Stomach (tissue), 9 donors: ENCODE results near the gene SARDH. TPM values are rescaled to one million over a fixed set of nuclear protein-coding genes. Genes with fewer than 3 reads are reported as not detected.

Experiments used
- DNase-seq, 2 donors: peaks; one replicate each; pipeline versions ENCODE4 v3.0.0 to v3.0.0-alpha.2; 2013 to 2019
- H3K27ac ChIP-seq, 5 donors: fragments of 200-600 bp in 4 of 5; sonication (generic) in 4 of 5; one replicate each; pipeline ENCODE4 v1.5.1; 2013 to 2019; ENCODE audit warnings: mild to moderate bottlenecking in 1 of 5, moderate library complexity in 1 of 5
- H3K27me3 ChIP-seq, 3 donors: fragments of 200-600 bp; sonication (generic); one replicate each; pipeline ENCODE4 v1.5.1; 2017 to 2019; ENCODE audit warnings: mixed run types in 1 of 3
- H3K36me3 ChIP-seq, 4 donors: fragments of 200-600 bp; sonication (generic); 1 replicate in 3 of 4; 2 replicates in 1 of 4; pipeline ENCODE4 v1.5.1; 2016 to 2019
- H3K4me1 ChIP-seq, 4 donors: fragments of 200-600 bp; sonication (generic); one replicate each; pipeline ENCODE4 v1.5.1; 2016 to 2019
- H3K4me3 ChIP-seq, 4 donors: fragments of 200-600 bp; sonication (generic) in 3 of 4; one replicate each; pipeline ENCODE4 v1.5.1; 2016 to 2019; ENCODE audit warnings: mild to moderate bottlenecking in 1 of 4
- H3K9me3 ChIP-seq, 4 donors: fragments of 200-600 bp; sonication (generic); one replicate each; pipeline ENCODE4 v1.5.1; 2016 to 2019
- EP300 ChIP-seq: sonication (generic); formaldehyde crosslinking; IDR thresholded peaks from one replicate; pipeline ENCODE4 v1.6.1; 2017; ENCODE audit warnings: antibody characterized with exemption
- POLR2A ChIP-seq, 4 donors: fragments of 450-650 bp; IDR thresholded peaks; one replicate each; pipeline ENCODE4 v1.6.1; 2016; ENCODE audit warnings: antibody characterized with exemption in 4 of 4, control low read depth in 2 of 4, mild to moderate bottlenecking in 1 of 4, moderate library complexity in 1 of 4
- POLR2AphosphoS5 ChIP-seq, 3 donors: sonication (generic); formaldehyde crosslinking; IDR thresholded peaks; one replicate each; pipeline ENCODE4 v1.6.1; 2016; ENCODE audit warnings: antibody characterized with exemption in 3 of 3
- WGBS, 5 donors: extraction: QIAGEN DNeasy Blood & Tissue Kit in 3 of 5; methylation state at CpG; one replicate each; pipeline versions ENCODE4 v1.1.5 to v1.1.7; 2013 to 2018; 5-methylcytosine and 5-hydroxymethylcytosine counted together
- intact Hi-C: fragments of 100-400 bp; cut with DNase I; formaldehyde crosslinking; loops from one replicate; pipeline ENCODE4 v1.15.1; 2023; ENCODE audit warnings: low total_unique reads
- polyA plus RNA-seq, 3 donors: library from polyadenylated mRNA; stranded (reverse); fragments of 200-250 nt; gene quantifications; one replicate each; pipeline ENCODE4 v1.2.3, GENCODE V29; 2013
- total RNA-seq, 5 donors: library from RNA; depleted of rRNA; stranded (reverse); fragments of >200 nt; gene quantifications; one replicate each; pipeline versions ENCODE4 v1.1.0 to v1.2.3, GENCODE V29; 2014 to 2016
- TF ChIP-seq, protein P1 (sequence below), 7 experiments: fragments of 450-650 bp in 4 of 7; fragments of 200-600 bp in 3 of 7; sonication (generic) in 3 of 7; IDR thresholded peaks; one replicate each; pipeline ENCODE4 v1.5.1; 2016 to 2019; ENCODE audit warnings: antibody characterized with exemption in 7 of 7, control low read depth in 2 of 7, mild to moderate bottlenecking in 1 of 7
- donor health status: healthy with polysubstance abuse.
- donor health status: Bipolar disorder and iron deficiency.
- donor health status: healthy.

Gene SARDH
- total and polyA plus RNA-seq, 8 donors: 0.76 to 15.2 (median 2.6) TPM; not detected in 1

- Histone ChIP-seq H3K9me3 (no peaks in the 10 kb centered on the region), H3K4me3 (no peak overlapping the region), H3K36me3 (no peaks in the 10 kb centered on the region), H3K27ac (peak overlapping the region in 3 of 5 donors; percentile 61 to 68 (median 64)), H3K4me1 (peaks cover 0 to 21% (median 12%) of the 10 kb centered on the region in 4 donors), H3K27me3 (no peaks in the 10 kb centered on the region)
- TF ChIP-seq EP300 (no peak), POLR2AphosphoS5 (IDR thresholded peaks at IDR 0.05) (no peak)
- TF ChIP-seq, protein P1, sequence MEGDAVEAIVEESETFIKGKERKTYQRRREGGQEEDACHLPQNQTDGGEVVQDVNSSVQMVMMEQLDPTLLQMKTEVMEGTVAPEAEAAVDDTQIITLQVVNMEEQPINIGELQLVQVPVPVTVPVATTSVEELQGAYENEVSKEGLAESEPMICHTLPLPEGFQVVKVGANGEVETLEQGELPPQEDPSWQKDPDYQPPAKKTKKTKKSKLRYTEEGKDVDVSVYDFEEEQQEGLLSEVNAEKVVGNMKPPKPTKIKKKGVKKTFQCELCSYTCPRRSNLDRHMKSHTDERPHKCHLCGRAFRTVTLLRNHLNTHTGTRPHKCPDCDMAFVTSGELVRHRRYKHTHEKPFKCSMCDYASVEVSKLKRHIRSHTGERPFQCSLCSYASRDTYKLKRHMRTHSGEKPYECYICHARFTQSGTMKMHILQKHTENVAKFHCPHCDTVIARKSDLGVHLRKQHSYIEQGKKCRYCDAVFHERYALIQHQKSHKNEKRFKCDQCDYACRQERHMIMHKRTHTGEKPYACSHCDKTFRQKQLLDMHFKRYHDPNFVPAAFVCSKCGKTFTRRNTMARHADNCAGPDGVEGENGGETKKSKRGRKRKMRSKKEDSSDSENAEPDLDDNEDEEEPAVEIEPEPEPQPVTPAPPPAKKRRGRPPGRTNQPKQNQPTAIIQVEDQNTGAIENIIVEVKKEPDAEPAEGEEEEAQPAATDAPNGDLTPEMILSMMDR (IDR thresholded peaks at IDR 0.05): no peak
- intact Hi-C loops: no loop called here
- 71 to 74% (median 72%) methylated on average over 24 to 26 of the region's 26 CpGs; no CpG with 5 or more reads in 1 of the 5 donors for WGBS, 5 donors
- peak in 1 of 2 donors; percentile 39 for DNase-seq
Measured at GRCh38 chr9:133684121-133684935, 53.8 kb downstream of the SARDH start.

DNA sequence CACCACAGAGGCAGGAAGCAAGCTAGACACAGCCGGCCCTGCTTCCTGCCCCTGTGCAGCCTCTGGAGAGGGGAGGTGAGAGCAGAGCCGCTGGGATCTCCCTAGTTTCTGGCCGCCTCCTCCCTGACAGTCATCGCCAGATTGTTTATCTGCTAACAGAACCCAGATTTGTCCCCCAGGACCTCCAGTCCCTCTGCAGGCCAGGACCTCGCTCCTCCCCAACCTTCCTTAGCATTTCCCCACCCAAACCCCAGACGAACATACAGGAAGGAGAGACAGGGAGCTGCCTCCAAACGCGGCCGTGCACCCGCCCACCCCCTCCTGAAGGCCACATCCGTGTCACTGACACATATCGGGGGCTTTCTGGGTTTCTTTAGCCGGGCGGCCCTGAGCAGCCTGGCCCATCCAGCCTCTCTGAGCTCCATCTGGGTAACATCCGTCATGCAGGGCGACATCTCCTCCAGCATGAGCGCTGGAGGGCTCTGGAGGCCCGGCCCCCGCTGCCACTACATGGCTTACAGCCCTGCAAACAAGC is 54.5 kb downstream of the SARDH start:
- Histone ChIP-seq H3K27me3 (no peaks in the 10 kb centered on the region), H3K36me3 (no peaks in the 10 kb centered on the region), H3K4me3 (no peak overlapping the region), H3K4me1 (peaks cover 0 to 21% (median 12%) of the 10 kb centered on the region in 4 donors), H3K27ac (peak overlapping the region in 4 of 5 donors; percentile 9 to 68 (median 62)), H3K9me3 (no peaks in the 10 kb centered on the region)
- no peak for TF ChIP-seq POLR2A (IDR thresholded peaks at IDR 0.05)
- TF ChIP-seq POLR2AphosphoS5 (IDR thresholded peaks at IDR 0.05): no peak
- TF ChIP-seq, protein P1 (IDR thresholded peaks at IDR 0.05): no peak
- TF ChIP-seq EP300: no peak
- WGBS, 5 donors: 49 to 59% (median 57%) methylated on average over 7 to 19 of the region's 19 CpGs
- peak in 1 of 2 donors; percentile 75 for DNase-seq
- intact Hi-C loops: no loop called here

DNA sequence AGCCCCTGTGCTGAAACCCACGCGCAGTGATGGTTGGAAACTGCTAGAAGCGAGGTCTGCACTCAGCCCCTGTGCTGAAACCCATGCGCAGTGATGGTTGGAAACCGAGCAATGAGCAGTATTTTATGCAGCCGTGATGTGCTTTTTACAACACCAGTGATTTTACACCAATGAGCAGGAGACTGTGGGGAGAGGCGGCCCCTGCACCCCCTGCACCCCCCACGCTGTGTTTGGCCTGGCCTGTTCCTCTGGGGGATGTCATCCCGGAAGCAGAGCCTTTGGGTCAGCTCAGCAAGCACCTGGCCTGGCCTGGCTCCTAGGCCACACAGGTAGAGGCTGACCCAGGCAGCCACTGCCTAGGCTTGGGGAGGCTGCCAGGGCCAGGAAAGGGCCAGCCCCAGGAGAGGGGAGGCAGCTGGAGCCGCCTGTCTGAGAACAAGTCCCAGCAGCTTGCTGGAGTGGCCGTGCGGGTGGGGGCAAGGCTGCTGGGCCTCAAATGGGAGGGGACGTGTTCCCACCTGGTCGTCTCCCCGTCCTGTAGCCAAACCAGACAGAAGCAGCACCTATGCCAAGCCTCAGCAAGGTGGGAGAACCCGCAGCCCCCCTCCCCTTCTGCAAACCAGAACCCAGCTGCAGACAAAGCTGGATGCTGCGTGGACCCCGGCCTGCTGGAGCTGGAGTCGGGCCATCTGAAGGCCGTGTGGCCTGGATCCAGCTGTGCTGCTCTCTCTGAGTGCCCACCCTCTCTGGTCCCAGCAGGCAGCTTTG is 55.1 kb downstream of the SARDH start:
- Histone ChIP-seq H3K9me3 (no peaks in the 10 kb centered on the region), H3K27me3 (no peaks in the 10 kb centered on the region), H3K27ac (peak overlapping the region; percentile 4 to 68 (median 61)), H3K36me3 (no peaks in the 10 kb centered on the region), H3K4me3 (no peak overlapping the region), H3K4me1 (peaks cover 0 to 21% (median 12%) of the 10 kb centered on the region in 4 donors)
- intact Hi-C loops: no loop called here
- peak in 1 of 2 donors; percentile 33 for DNase-seq
- 62 to 82% (median 78%) methylated on average over 12 to 20 of the region's 20 CpGs for WGBS, 5 donors
- no peak for TF ChIP-seq POLR2A (IDR thresholded peaks at IDR 0.05)
- TF ChIP-seq EP300: no peak
- TF ChIP-seq, protein P1 (IDR thresholded peaks at IDR 0.05): no peak
- TF ChIP-seq POLR2AphosphoS5 (IDR thresholded peaks at IDR 0.05): no peak

DNA sequence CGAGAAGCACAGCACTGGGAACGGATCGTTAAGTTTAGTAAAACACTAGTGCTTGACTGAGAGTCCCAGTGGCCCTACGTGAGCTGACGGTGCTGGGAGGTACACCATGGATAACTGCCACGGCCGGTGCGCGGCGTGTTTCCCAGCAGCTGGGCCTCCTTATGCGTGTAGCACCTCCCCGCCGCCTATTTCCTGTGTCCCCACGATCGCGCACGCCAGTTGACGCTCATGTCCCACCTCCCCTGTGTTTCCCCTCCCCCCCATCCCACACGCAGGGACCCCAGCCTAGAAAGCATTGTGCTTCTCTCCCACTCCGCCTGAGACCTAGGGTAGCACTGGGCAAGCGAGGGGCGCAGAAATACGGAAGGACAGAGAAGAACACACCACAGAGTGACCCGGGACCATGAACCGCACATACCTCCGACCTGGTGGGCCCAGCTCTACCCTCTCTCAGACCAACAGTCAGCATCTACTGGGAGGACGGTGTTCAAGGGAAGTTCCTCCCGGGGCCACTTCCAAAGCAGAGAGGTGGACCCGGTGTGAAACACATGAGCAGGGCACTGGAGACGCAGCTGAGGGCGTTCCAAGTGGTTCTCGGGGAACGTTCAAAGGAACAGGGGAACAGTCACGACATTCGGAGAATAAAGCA is 56.4 kb downstream of the SARDH start:
- H3K4me1 ChIP-seq: peaks cover 0 to 21% (median 12%) of the 10 kb centered on the region in 4 donors
- intact Hi-C loops: no loop called here
- WGBS, 5 donors: 93 to 95% (median 94%) methylated on average over 31 to 35 of the region's 35 CpGs
- H3K4me3 ChIP-seq: no peak overlapping the region
- H3K36me3 ChIP-seq: no peaks in the 10 kb centered on the region
- TF ChIP-seq POLR2A (IDR thresholded peaks at IDR 0.05): no peak
- TF ChIP-seq EP300: no peak
- TF ChIP-seq, protein P1 (IDR thresholded peaks at IDR 0.05): no peak
- TF ChIP-seq POLR2AphosphoS5 (IDR thresholded peaks at IDR 0.05): no peak
- no peak overlapping the region for H3K27ac ChIP-seq
- H3K27me3 ChIP-seq: no peaks in the 10 kb centered on the region
- no peaks in the 10 kb centered on the region for H3K9me3 ChIP-seq
- DNase-seq: no peak
